HepG2 (cell line): ENCODE results near the gene RAB39B. TPM values are rescaled to one million over a fixed set of nuclear protein-coding genes. Genes with fewer than 3 reads are reported as not detected.

Experiments used
- CBX5 ChIP-seq: sonication (generic); formaldehyde crosslinking; IDR thresholded peaks from 2 replicates; pipeline ENCODE4 v1.4.0; 2020; ENCODE audit warnings: missing genetic modification reagents, borderline replicate concordance
- DBP ChIP-seq: sonication (generic); formaldehyde crosslinking; IDR thresholded peaks from 2 replicates; pipeline ENCODE4 v1.4.0; 2020; ENCODE audit warnings: missing genetic modification reagents; ENCODE audit errors: not compliant biosample characterization
- EED ChIP-seq: sonication (generic); formaldehyde crosslinking; IDR thresholded peaks from 2 replicates; pipeline ENCODE4 v1.5.0; 2020; ENCODE audit warnings: mild to moderate bottlenecking, missing genetic modification reagents
- FOSL2 ChIP-seq: sonication (generic); formaldehyde crosslinking; IDR thresholded peaks from 2 replicates; pipeline ENCODE4 v1.4.0; 2020; ENCODE audit warnings: missing genetic modification reagents
- KDM1A ChIP-seq: IDR thresholded peaks from 2 replicates; pipeline ENCODE4 v1.6.1; 2016; ENCODE audit warnings: missing compliant biosample characterization
- ONECUT2 ChIP-seq: sonication (generic); formaldehyde crosslinking; IDR thresholded peaks from 2 replicates; pipeline ENCODE4 v1.4.0; 2020; ENCODE audit warnings: missing genetic modification reagents
- SPEN ChIP-seq: sonication (generic); formaldehyde crosslinking; IDR thresholded peaks from 2 replicates; pipeline ENCODE4 v1.5.1; 2020; ENCODE audit warnings: low read depth, mild to moderate bottlenecking, missing genetic modification reagents
- UBTF ChIP-seq: sonication (generic); formaldehyde crosslinking; IDR thresholded peaks from 2 replicates; pipeline ENCODE4 v1.4.0; 2020; ENCODE audit warnings: mild to moderate bottlenecking, missing genetic modification reagents
- ZBTB43 ChIP-seq: sonication (generic); formaldehyde crosslinking; conservative IDR thresholded peaks from 2 replicates; pipeline ENCODE4 v1.4.0; 2020; ENCODE audit warnings: missing genetic modification reagents
- ZFX ChIP-seq: sonication (generic); formaldehyde crosslinking; IDR thresholded peaks from 2 replicates; pipeline ENCODE4 v1.4.0; 2020; ENCODE audit warnings: mild to moderate bottlenecking, low read depth, missing genetic modification reagents, moderate library complexity
- ZFY ChIP-seq: sonication (generic); formaldehyde crosslinking; IDR thresholded peaks from 2 replicates; pipeline ENCODE4 v1.4.0; 2020; ENCODE audit warnings: missing genetic modification reagents
- ZNF460 ChIP-seq: sonication (generic); formaldehyde crosslinking; IDR thresholded peaks from 2 replicates; pipeline ENCODE4 v1.5.1; 2020; ENCODE audit warnings: missing genetic modification reagents, mild to moderate bottlenecking, borderline replicate concordance
- ZNF496 ChIP-seq: sonication (generic); formaldehyde crosslinking; IDR thresholded peaks from 2 replicates; pipeline ENCODE4 v1.8.1; 2023; ENCODE audit warnings: mild to moderate bottlenecking, moderate library complexity, missing genetic modification reagents; ENCODE audit not compliant: insufficient replicate concordance
- ZNF687 ChIP-seq: sonication (generic); formaldehyde crosslinking; IDR thresholded peaks from 2 replicates; pipeline ENCODE4 v1.5.1; 2020; ENCODE audit warnings: mild to moderate bottlenecking, missing genetic modification reagents, moderate library complexity
- ZNF691 ChIP-seq: sonication (generic); formaldehyde crosslinking; IDR thresholded peaks from 2 replicates; pipeline ENCODE4 v1.4.0; 2020; ENCODE audit warnings: missing genetic modification reagents, low read depth, mild to moderate bottlenecking, borderline replicate concordance
- polyA plus RNA-seq, 8 experiments: library from polyadenylated mRNA; depleted of rRNA in 3 of 8; stranded (reverse) in 7 of 8; unstranded in 1 of 8; fragments of >200 nt; fragmentation: Illumina TruSeq in 4 of 8; extraction: Trizol in 4 of 8; gene quantifications; 2 replicates each; pipeline versions ENCODE4 v1.2.1 to v1.2.3, GENCODE V29; 2011 to 2016; ENCODE audit warnings: low read depth in 4 of 8, missing spikeins in 1 of 8, mixed read lengths in 1 of 8; ENCODE audit not compliant: insufficient read depth in 1 of 8
- total RNA-seq, 5 experiments: library from RNA; depleted of rRNA; stranded (reverse); fragments of >200 nt; fragmentation: Illumina TruSeq; extraction: Trizol; gene quantifications; 2 replicates each; pipeline ENCODE4 v1.2.3, GENCODE V29; 2016; ENCODE audit warnings: low read depth in 1 of 5

The RAB39B gene
- total and polyA plus RNA-seq, 2 of the 13 experiments (the other 11 are each of a cell fraction or from before 2014, with no cell fraction given), result 0.05 to 0.07 TPM

GRCh38 chrX:155263854-155264628 lies at the start of gene RAB39B (continued):
- TF ChIP-seq ZNF691 (CRISPR knock-in tag) (no peak), ZNF460 (CRISPR knock-in tag) (no peak), EED (CRISPR knock-in tag) (no peak), ZNF496 (CRISPR knock-in tag) (no peak), ZFY (CRISPR knock-in tag) (peak; percentile 38; the same call in 1 of the 2 replicates), KDM1A (0 out of 2 replicates have a peak, but pooled peaks have one; percentile 75), ZFX (CRISPR knock-in tag) (peak; percentile 42; the same call in 1 of the 2 replicates), ONECUT2 (CRISPR knock-in tag) (no peak), UBTF (CRISPR knock-in tag) (peak; percentile 50; the same call in 1 of the 2 replicates), CBX5 (CRISPR knock-in tag) (no peak), DBP (CRISPR knock-in tag) (no peak), ZBTB43 (no peak), SPEN (CRISPR knock-in tag) (no peak), FOSL2 (CRISPR knock-in tag) (peak; percentile 92), ZNF687 (CRISPR knock-in tag) (peak; percentile 46)
- TF ChIP-seq, all 625 proteins: peak for 18
